Fibroblast of skin of right quadriceps (primary cell): Measurements from ENCODE around the gene PSMD4.
"Not testable (repeated sequence)": the region's sequence is repeated elsewhere in the genome, so short reads cannot be mapped to it uniquely, and the experiment has no call there.

Experiments
- DNase-seq: peaks from one replicate; pipeline ENCODE4 v3.0.0-alpha.2; 2013

Gene PSMD4

GRCh38 chr1:151273924-151274466, 19.5 kb downstream of the PSMD4 start:
- no peak for DNase-seq

DNA sequence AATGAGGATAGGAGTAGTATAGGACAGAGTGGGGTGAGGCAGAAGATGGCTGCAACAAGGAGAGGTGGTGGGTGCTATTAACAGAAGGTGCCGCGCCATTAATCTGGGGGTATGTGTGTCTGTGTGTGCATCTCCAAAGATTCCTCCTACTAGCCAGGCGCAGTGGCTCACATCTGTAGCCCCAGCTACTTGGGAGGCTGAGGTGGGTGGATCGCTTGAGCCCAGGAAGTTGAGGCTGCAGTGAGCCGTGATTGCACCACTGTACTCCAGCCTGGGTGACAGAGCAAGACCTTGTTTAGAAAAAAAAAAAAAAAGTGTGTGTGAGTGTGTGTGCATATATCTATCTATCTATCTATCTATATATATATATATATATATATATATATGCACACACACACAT, 20.8 kb downstream of the PSMD4 start:
- DNase-seq, result not testable (repeated sequence)

GRCh38 chr1:151277249-151277648, 22.7 kb downstream of the PSMD4 start:
- no peak for DNase-seq

DNA sequence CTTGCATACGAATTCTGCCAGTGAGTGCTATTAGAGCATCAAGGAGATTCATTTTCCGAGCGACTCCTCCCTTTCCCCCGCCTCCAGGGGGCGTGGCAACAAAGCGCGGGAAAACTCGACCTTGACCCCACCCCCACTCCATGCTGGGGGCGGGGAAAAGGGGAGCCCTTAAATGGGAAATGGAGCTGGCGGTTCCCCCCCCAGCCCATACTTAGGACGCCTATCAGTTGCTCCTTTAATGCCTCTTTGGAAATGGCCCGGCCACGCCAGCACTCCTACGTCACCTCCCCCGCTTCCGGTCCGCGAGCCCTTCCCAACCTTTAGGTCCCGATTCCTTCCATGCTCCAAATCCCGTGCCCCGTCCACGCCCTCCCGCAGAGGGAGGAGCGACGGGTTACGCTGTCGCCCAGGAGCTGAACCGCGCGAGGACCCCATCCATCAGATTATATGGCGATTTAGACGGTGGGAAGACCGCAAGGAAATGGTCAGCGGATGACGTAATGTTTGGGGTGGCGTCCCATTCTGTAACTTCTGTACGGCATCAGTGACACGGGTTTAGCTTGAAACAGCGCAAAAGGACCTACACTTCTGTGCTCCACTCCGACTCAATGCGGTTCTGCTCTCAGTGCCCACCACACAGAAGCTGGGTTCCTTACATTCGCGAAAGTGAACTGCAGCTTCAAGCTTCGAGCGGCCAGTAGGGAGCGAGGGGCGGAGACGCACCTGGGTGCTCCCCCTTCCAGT, 26.9 kb downstream of the PSMD4 start:
- peak; percentile 99 for DNase-seq

DNA sequence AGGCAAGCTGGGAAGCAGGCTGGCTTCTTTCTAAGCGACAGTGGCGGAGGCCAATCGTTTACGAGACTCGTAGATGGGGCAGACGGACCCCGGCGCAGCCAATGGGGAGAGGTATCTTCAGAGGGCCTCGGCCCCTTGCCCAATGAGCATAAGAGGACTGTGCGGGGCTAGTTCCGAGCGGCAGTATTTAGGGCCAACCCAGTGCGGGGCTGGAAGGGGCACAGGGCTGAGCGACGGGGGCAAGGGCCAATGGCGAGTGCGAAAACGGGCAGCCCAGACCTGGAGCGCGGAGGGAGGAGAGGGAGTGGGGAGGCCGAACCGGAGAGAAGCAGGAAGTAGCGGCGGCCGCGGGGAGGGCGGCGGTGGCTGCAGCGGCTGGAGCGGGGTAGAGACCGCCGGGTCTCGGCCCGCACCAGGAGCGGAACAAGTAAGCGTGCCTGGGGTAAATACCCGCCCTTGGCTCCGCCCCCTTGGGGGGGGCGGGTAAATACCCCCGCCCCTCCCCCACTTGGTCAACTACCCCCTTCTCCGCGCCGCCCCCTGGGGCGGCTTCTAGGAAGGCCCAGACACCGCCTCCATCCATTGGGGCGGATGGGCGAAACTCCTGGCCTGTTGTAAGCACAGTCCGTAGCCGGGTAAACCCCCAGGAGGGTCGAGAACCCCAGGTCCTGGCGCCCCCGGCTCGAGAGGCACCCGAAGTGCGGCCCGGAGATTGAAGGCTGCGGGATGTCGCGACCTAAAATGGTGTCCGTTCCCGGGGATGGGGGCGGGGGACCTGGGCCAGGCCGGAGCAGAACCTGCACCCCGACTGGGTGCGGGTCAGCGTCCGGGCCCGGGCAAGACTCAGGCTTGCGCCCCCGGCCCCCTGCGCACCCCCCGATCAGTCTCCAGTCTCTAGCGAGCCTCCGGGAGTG, 27.7 kb downstream of the PSMD4 start, which contains the start of gene ZNF687:
TSS of gene ZNF687 (plus strand) at position 331 of the 914 bp plus-strand sequence. CDS start 3,993 bp downstream, outside the sequence.
- DNase-seq, result peak; percentile 100

DNA sequence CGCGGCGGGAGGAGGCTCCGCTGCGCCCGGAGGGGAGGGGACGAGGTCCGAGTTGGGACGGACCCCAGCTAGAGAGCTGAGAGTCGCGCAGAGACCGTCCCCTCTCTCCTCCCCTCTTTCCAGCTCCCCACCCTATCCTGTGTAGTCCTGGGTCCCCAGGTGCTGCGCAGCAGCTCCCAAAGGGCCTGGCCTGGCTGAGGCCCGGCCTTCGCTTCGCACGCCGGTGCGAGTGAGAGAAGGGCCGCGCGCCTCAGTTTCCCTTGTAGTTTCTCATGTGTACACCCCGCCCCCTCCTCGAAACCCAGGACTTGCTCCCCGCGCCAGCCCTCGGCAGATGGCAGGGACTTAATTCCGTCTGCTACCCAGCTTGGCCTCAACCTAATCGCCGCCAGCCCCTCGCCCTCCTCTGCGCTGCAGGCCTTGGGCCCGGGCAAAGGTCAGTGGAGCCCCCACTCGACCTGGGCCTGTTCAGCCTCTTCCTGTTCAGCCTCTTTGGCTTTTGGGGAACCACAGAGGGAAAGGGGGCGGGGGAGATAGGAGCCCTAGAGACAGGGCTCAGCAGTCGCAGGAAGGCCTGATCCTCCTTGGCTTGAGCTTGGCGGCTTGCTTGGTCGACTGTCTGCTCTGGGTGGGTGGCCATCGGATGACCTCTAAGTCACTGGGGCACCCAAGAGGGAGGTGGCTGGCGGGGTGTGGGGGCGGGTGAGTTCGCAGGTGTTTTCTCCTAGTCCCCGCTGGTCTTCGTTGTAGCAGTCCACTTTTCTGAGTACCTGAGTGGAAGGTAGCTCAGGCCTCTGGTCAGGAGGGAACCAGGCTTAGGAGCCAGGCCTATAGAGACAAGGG, 28.6 kb downstream of the PSMD4 start:
- DNase-seq, result peak; percentile 13

DNA sequence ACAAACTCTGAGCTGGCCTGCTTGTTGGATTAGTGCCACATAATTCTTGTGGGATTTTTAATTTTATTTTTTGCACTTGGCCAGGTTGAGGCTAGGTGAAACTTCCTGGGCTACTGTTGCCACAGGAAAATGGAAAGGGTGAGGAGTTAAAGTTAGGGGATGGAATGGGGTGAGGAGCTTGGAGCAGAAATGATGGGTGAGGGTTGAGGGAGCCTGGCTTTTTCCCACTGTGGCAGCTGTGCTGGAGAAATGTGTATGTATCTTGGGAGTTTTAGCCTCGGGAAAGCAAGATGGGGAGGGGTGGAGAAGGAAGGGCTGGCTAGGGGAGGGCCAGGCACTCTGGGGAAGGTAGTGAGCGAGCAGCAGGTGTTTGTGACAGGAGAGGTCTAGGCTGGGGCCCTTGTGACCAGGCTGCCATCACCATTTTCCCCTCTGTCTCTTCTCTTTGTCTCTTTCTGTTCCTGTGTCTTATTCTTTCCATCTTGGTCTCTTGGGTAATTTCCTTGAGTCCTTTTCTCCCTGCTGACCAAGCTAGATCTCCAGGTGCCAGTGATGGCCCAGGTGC, 29.6 kb downstream of the PSMD4 start:
- no peak for DNase-seq

DNA sequence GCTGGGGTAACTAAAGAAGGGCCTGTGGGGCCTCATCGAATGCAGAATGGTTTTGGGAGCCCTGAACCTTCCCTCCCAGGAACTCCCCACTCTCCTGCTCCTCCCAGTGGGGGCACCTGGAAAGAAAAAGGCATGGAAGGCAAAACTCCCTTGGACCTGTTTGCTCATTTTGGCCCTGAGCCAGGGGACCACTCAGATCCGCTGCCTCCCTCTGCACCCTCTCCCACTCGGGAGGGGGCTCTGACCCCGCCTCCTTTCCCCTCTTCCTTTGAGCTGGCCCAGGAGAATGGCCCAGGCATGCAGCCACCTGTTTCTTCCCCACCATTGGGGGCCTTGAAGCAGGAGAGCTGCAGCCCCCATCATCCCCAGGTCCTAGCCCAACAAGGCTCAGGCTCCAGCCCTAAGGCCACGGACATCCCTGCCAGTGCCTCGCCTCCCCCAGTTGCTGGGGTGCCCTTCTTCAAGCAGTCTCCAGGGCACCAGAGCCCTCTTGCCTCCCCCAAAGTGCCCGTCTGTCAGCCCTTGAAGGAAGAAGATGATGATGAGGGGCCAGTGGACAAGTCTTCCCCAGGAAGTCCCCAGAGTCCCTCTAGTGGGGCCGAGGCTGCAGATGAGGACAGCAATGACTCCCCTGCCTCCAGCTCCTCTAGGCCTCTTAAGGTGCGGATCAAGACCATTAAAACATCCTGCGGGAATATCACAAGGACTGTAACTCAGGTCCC, 32.2 kb downstream of the PSMD4 start:
- DNase-seq, result no peak

- DNase-seq, result no peak
These were observed 32.8 kb downstream of the PSMD4 start for GRCh38 chr1:151287341-151287699.

DNA sequence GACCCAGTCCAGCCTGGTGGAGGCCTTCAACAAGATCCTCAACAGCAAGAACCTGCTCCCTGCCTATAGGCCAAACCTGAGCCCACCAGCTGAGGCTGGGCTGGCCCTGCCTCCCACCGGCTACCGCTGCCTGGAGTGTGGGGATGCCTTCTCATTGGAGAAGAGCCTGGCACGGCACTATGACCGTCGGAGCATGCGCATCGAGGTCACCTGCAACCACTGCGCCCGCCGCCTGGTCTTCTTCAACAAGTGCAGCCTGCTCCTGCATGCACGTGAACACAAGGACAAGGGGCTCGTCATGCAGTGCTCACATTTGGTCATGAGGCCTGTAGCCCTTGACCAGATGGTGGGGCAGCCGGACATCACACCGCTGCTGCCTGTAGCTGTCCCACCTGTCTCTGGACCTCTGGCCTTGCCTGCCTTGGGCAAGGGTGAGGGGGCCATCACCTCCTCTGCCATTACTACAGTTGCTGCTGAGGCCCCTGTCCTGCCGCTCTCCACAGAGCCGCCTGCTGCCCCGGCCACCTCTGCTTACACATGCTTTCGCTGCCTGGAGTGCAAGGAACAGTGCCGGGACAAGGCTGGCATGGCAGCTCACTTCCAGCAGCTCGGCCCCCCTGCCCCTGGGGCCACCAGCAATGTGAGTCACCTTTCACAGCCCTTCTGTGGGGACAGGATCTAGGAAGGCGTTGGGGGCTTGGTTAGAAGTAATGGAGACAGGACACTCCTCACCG, 33.4 kb downstream of the PSMD4 start:
- no peak for DNase-seq

DNA sequence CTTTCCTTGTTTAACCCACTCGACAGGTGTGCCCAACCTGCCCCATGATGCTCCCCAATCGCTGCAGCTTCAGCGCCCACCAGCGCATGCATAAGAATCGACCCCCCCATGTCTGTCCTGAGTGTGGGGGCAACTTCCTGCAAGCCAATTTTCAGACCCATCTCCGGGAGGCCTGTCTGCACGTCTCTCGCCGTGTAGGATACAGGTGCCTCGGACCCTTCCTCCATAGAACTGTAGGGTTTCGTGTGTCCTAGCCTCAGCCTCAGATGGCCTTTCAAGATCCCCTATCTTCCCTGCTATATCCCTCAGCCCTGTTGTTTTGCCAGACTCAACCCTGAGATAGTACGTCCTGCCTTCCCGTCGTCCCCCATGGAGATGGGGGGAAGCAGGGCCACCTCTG, 34.0 kb downstream of the PSMD4 start:
- DNase-seq, result no peak

GRCh38 chr1:151289080-151289935, 34.8 kb downstream of the PSMD4 start:
- DNase-seq, result no peak

DNA sequence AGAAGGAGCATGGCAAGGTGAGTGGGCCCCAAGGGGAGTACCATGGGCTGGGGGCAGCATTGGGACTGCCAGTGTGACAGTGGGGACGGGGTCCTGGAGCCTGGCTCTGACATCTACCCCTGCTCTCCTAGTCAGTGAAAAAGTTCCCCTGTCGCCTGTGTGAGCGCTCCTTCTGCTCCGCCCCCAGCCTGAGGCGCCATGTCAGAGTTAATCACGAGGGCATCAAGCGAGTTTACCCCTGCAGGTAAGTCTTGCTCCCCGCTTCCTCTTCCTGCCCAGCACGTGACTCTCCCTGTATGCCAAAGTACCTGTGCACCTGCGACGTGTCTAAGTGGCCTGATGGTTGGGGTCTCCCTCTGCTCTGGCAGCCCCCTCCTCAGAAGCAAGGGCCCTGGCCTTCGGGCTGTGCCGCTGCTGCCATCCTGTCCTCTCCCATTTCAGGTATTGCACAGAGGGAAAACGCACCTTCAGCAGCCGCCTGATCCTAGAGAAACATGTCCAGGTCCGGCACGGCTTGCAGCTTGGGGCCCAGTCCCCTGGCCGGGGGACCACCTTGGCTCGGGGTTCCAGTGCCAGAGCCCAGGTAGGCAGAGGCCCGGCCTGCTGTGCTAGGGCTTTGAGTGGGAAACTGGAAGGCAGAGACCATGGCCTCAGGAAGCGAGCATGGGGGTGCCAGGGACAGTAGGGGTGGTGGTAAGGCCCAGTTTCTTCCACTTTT, 35.6 kb downstream of the PSMD4 start:
- DNase-seq, result no peak

- DNase-seq, result no peak
These were observed 36.3 kb downstream of the PSMD4 start for GRCh38 chr1:151290709-151291303.

DNA sequence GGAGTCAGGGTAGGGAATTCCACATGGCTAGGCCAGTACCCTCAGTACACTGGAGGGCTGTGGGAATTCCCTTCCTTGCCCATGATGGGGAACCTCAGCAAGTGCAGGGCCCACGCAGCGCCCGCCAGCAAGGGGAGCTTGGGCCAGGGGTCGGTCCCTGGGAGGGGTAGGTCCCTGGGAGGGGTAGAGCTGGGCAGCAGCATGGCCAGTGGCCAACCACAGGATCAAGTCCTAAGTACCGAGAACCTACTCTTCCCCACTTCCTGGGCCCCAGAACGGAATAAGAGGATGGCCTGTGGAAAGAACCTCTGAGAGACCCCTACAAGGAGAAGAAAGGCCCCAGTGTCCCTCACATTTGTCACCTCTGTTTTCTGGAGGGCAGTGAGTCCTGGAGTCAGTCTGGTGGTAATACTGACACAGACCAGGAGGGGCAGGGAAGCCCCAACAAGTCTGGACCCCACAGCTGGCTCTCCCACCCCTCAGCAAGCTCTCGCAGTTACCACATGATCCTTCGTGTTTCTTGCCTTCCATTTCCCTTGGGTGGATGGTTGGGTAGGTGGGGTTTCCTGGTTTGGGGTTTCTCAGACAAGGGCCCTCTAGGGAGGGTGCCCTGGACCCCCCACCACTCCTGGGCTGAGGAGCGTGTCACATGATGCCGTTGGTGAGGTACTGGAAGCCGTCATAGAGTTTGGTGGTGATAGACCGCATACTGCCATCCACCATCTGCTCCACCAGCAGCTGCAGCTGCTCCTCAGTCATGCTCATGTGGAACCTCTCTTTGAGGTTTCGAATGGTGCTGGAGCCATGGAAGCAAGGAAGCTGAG, 37.9 kb downstream of the PSMD4 start:
- DNase-seq, result no peak

GRCh38 chr1:151293093-151293492, 38.6 kb downstream of the PSMD4 start:
- no peak for DNase-seq

- DNase-seq, result no peak
These were observed 40.4 kb downstream of the PSMD4 start for GRCh38 chr1:151294742-151295462.
